OCI-LY7 (cell line): ENCODE results near the gene SMIM7. TPM values are rescaled to one million over a fixed set of nuclear protein-coding genes. Genes with fewer than 3 reads are reported as not detected.

ENCODE experiments used
- BruUV-seq: library from RNA; stranded (reverse); fragments of 400-500 nt; replicated peaks from 2 replicates; lab custom pipeline; 2021; lab: Mats Ljungman, UMichigan
- CTCF ChIA-PET: fragments of 300-600 bp; sonication (Branson Sonifier 250); formaldehyde crosslinking; loops from one replicate; lab custom pipeline; 2022; ENCODE audit warnings: antibody characterized with exemption; ENCODE audit not compliant: unreplicated experiment; lab: Charles Lee
- POLR2A ChIA-PET: fragments of 300-600 bp; sonication (Branson Sonifier 250); formaldehyde crosslinking; loops from one replicate; lab custom pipeline; 2022; ENCODE audit warnings: antibody characterized with exemption; lab: Charles Lee
- DNase-seq: peaks from one replicate; pipeline ENCODE4 v3.0.0-alpha.2; 2015; ENCODE audit warnings: low spot score
- H2AFZ ChIP-seq: fragments of 200-600 bp; sonication (generic), shearing (Covaris generic); 2 replicates; pipeline ENCODE4 v1.6.1; 2014; ENCODE audit warnings: mild to moderate bottlenecking, antibody characterized with exemption, low read length, moderate library complexity
- H3K27ac ChIP-seq: fragments of 200-600 bp; sonication (generic); 2 replicates; pipeline ENCODE4 v1.5.1; 2014; ENCODE audit warnings: mixed run types, low read depth, mild to moderate bottlenecking, moderate library complexity, low read length, inconsistent platforms; ENCODE audit not compliant: poor library complexity, severe bottlenecking
- H3K36me3 ChIP-seq: fragments of 200-600 bp; sonication (generic); 2 replicates; pipeline ENCODE4 v1.6.1; 2014; ENCODE audit warnings: mild to moderate bottlenecking, antibody characterized with exemption, low read length, moderate library complexity, mixed read lengths; ENCODE audit not compliant: insufficient read depth
- H3K4me1 ChIP-seq: fragments of 200-600 bp; sonication (generic); 2 replicates; pipeline ENCODE4 v1.5.1; 2014; ENCODE audit warnings: mild to moderate bottlenecking, low read length; ENCODE audit not compliant: insufficient read depth, poor library complexity, severe bottlenecking
- H3K4me2 ChIP-seq: fragments of 200-600 bp; sonication (generic); 2 replicates; pipeline ENCODE4 v1.6.1; 2014; ENCODE audit warnings: mild to moderate bottlenecking, low read length
- H3K4me3 ChIP-seq: fragments of 200-600 bp; sonication (generic); 2 replicates; pipeline ENCODE4 v1.5.1; 2014; ENCODE audit warnings: mild to moderate bottlenecking, low read depth, low read length; ENCODE audit not compliant: poor library complexity, severe bottlenecking
- H3K79me2 ChIP-seq: fragments of 200-600 bp; sonication (generic); 2 replicates; pipeline ENCODE4 v1.6.1; 2016; ENCODE audit warnings: low read depth, mild to moderate bottlenecking, low read length, moderate library complexity, mixed read lengths; ENCODE audit not compliant: insufficient read depth
- H3K9me2 ChIP-seq: fragments of 200-600 bp; sonication (generic); 2 replicates; pipeline ENCODE4 v1.6.1; 2016; ENCODE audit warnings: mild to moderate bottlenecking, low read length, mixed read lengths; ENCODE audit not compliant: insufficient read depth
- H3K9me3 ChIP-seq: fragments of 200-600 bp; sonication (generic); 2 replicates; pipeline ENCODE4 v1.6.1; 2014; ENCODE audit warnings: mild to moderate bottlenecking, mixed run types, low read length, mixed read lengths
- H4K20me1 ChIP-seq: fragments of 200-600 bp; sonication (generic); 2 replicates; pipeline ENCODE4 v1.6.1; 2014; ENCODE audit warnings: mild to moderate bottlenecking, antibody characterized with exemption, low read length, moderate library complexity, mixed read lengths; ENCODE audit not compliant: insufficient read depth
- CTCF ChIP-seq: fragments of 200-600 bp; sonication (generic); conservative IDR thresholded peaks from 2 replicates; pipeline ENCODE4 v1.5.1; 2014; ENCODE audit warnings: mild to moderate bottlenecking, antibody characterized with exemption, low read length, moderate library complexity, mixed read lengths
- EZH2phosphoT487 ChIP-seq: fragments of 200-600 bp; sonication (generic); IDR thresholded peaks from 2 replicates; pipeline ENCODE4 v1.6.1; 2018; ENCODE audit warnings: low read depth, borderline replicate concordance, mild to moderate bottlenecking, mixed run types, antibody characterized with exemption, low read length, moderate library complexity, mixed read lengths
- intact Hi-C: fragments of 100-400 bp; cut with micrococcal nuclease; formaldehyde crosslinking; loops from one replicate; pipeline ENCODE4 v1.10.0; 2022; ENCODE audit not compliant: unreplicated experiment
- total RNA-seq, 2 experiments: library from RNA; depleted of rRNA in 1 of 2; stranded (reverse); fragments of >200 nt in 1 of 2; shearing (Covaris generic) in 1 of 2; gene quantifications; 2 replicates each; pipeline ENCODE4 v1.2.3, GENCODE V29; 2014 to 2022

The SMIM7 gene
- total RNA-seq, 2 experiments from 2014 or later = 87.0 to 96.3 TPM

GRCh38 chr19:16627193-16627927 is 32.6 kb downstream of the SMIM7 start:
- H3K4me1 ChIP-seq = peaks cover 54% of the 10 kb centered on the region
- H3K9me3 ChIP-seq = no peaks in the 10 kb centered on the region
- peak overlapping the region; percentile 99 for H3K4me3 ChIP-seq
- ChIA-PET POLR2A (interaction anchor here (1.1 to 2.2 kb wide), 4 partner anchors 37 to 43 kb away, joined by 3 to 10 read pairs (median 6); no protein-coding TSS in a partner anchor), CTCF (no interaction called here)
- H3K36me3 ChIP-seq = peaks cover 62% of the 10 kb centered on the region
- peak; percentile 69 for DNase-seq
- intact Hi-C loops = no loop called here
- no peaks in the 10 kb centered on the region for H3K9me2 ChIP-seq
- BruUV-seq = no TSS peak
- peak overlapping the region; percentile 86 for H3K4me2 ChIP-seq
- peak; percentile 56 for TF ChIP-seq CTCF
- TF ChIP-seq EZH2phosphoT487 = no peak
- peak overlapping the region; percentile 58 for H3K27ac ChIP-seq
- no peak overlapping the region for H2AFZ ChIP-seq
- H3K79me2 ChIP-seq = peaks cover 63% of the 10 kb centered on the region
- peaks cover 42% of the 10 kb centered on the region for H4K20me1 ChIP-seq

GRCh38 chr19:16626796-16627192 is 33.1 kb downstream of the SMIM7 start:
- peak overlapping the region; percentile 58 for H3K27ac ChIP-seq
- POLR2A ChIA-PET = interaction anchor here (0.7 to 1.8 kb wide), 4 partner anchors 10 to 42 kb away, joined by 3 to 7 read pairs (median 4); no protein-coding TSS in a partner anchor
- no TSS peak for BruUV-seq
- peaks cover 47% of the 10 kb centered on the region for H4K20me1 ChIP-seq
- peak overlapping the region; percentile 86 for H3K4me2 ChIP-seq
- peak overlapping the region; percentile 99 for H3K4me3 ChIP-seq
- CTCF ChIA-PET = no interaction called here
- TF ChIP-seq EZH2phosphoT487 = no peak
- TF ChIP-seq CTCF = no peak
- H3K4me1 ChIP-seq = peaks cover 54% of the 10 kb centered on the region
- peaks cover 68% of the 10 kb centered on the region for H3K79me2 ChIP-seq
- H2AFZ ChIP-seq = no peak overlapping the region
- H3K9me2 ChIP-seq = no peaks in the 10 kb centered on the region
- no peak for DNase-seq
- intact Hi-C loops = no loop called here
- peaks cover 61% of the 10 kb centered on the region for H3K36me3 ChIP-seq
- H3K9me3 ChIP-seq = no peaks in the 10 kb centered on the region
